ENCODE data around the gene CPNE5.

CPNE5 gene

GRCh38 chr6:36697481-36697903, 141.8 kb downstream of the CPNE5 start, which contains the start of gene RAB44:
Gene RAB44 (plus strand): TSS chr6:36697826. CDS start chr6:36704236, 6,410 bp downstream.
- Histone ChIP-seq H3K9me3 (no peaks in the 10 kb centered on the region), H3K4me1 (ENCODE audit: control insufficient read depth in 1 of 2, insufficient read depth in 1 of 2, low read depth in 1 of 2, low read length in 1 of 2) (peaks cover 66 to 72% of the 10 kb centered on the region in 2 experiments), H3K27me3 (no peaks in the 10 kb centered on the region), H3K36me3 (no peaks in the 10 kb centered on the region), H3K27ac (peak within 1 kb of the TSS; percentile 82), H3K4me3 (ENCODE audit: low read depth in 1 of 2, low read length in 1 of 2) (peak within 1 kb of the TSS; percentile 45 to 47)
- no peak for TF ChIP-seq CTCF (IDR thresholded peaks at IDR 0.05)

GRCh38 chr6:36695414-36695813, 143.8 kb downstream of the CPNE5 start:
- TF ChIP-seq CTCF (IDR thresholded peaks at IDR 0.05): no peak

DNA sequence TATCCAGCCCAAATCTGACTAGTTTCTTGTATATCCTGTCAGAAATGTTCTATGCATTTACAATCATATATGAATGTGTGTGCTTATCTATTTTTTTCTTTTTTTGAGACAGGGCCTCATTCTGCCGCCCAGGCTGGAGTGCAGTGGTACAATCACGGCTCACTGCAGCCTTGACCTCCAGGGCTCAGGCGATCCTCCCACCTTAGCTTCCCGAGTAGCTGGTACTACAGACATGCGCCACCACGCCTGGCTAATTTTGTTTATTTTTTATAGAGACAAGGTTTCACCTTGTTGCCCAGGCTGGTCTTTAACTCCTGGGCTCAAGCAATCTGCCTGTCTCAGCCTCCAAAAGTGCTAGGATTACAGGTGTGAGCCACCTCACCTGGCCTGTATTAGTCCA, 144.6 kb downstream of the CPNE5 start:
- peaks cover 49 to 57% of the 10 kb centered on the region in 2 experiments for H3K4me1 ChIP-seq (ENCODE audit: control insufficient read depth in 1 of 2, insufficient read depth in 1 of 2, low read depth in 1 of 2, low read length in 1 of 2)
- no peaks in the 10 kb centered on the region for H3K9me3 ChIP-seq
- H3K27me3 ChIP-seq: no peaks in the 10 kb centered on the region
- TF ChIP-seq CTCF (IDR thresholded peaks at IDR 0.05): no peak
- H3K4me3 ChIP-seq (ENCODE audit: low read depth in 1 of 2, low read length in 1 of 2): no peak overlapping the region
- no peaks in the 10 kb centered on the region for H3K36me3 ChIP-seq
- no peak overlapping the region for H3K27ac ChIP-seq

More at GRCh38 chr6:36695414-36695813, 143.8 kb downstream of the CPNE5 start:
- Histone ChIP-seq H3K27me3 (no peaks in the 10 kb centered on the region), H3K36me3 (no peaks in the 10 kb centered on the region), H3K27ac (no peak overlapping the region), H3K9me3 (no peaks in the 10 kb centered on the region), H3K4me3 (ENCODE audit: low read depth in 1 of 2, low read length in 1 of 2) (no peak overlapping the region), H3K4me1 (ENCODE audit: control insufficient read depth in 1 of 2, insufficient read depth in 1 of 2, low read depth in 1 of 2, low read length in 1 of 2) (peaks cover 56 to 65% of the 10 kb centered on the region in 2 experiments)

GRCh38 chr6:36692861-36693702, 146.2 kb downstream of the CPNE5 start:
- H3K4me3 ChIP-seq (ENCODE audit: low read depth in 1 of 2, low read length in 1 of 2): no peak overlapping the region
- no peak for TF ChIP-seq CTCF (IDR thresholded peaks at IDR 0.05)
- peak overlapping the region; percentile 79 for H3K27ac ChIP-seq
- no peaks in the 10 kb centered on the region for H3K9me3 ChIP-seq
- H3K4me1 ChIP-seq (ENCODE audit: control insufficient read depth in 1 of 2, insufficient read depth in 1 of 2, low read depth in 1 of 2, low read length in 1 of 2): peaks cover 33 to 42% of the 10 kb centered on the region in 2 experiments
- no peaks in the 10 kb centered on the region for H3K36me3 ChIP-seq
- H3K27me3 ChIP-seq: no peaks in the 10 kb centered on the region

DNA sequence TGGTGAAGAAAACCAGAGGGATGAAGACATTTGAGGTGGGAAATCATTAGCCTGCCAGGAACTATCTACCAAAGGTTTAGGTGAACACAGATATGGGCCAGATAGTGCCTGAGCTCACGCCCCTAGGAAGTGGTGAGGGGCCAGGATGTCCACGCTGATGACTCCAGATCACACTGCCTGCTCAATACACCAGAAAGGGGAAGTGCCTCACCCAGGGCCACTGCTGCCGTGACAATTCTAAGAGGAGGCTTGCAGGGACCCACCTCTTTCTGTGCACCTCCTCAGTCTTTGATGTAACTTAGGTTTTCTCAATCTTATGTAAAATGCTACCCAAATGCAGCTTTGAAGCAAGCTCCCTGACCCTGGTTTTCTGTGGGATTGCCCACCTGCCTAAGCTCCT, 147.0 kb downstream of the CPNE5 start:
- peak overlapping the region; percentile 79 for H3K27ac ChIP-seq
- peaks cover 25 to 33% of the 10 kb centered on the region in 2 experiments for H3K4me1 ChIP-seq (ENCODE audit: control insufficient read depth in 1 of 2, insufficient read depth in 1 of 2, low read depth in 1 of 2, low read length in 1 of 2)
- H3K36me3 ChIP-seq: no peaks in the 10 kb centered on the region
- H3K27me3 ChIP-seq: no peaks in the 10 kb centered on the region
- H3K4me3 ChIP-seq (ENCODE audit: low read depth in 1 of 2, low read length in 1 of 2): no peak overlapping the region
- no peaks in the 10 kb centered on the region for H3K9me3 ChIP-seq
- no peak for TF ChIP-seq CTCF (IDR thresholded peaks at IDR 0.05)

All from neutrophil (primary cell).